Epithelial cell of umbilical artery (primary cell): ENCODE data around the gene RGMA. TPM values are rescaled to one million over a fixed set of nuclear protein-coding genes. Genes with fewer than 3 reads are reported as not detected.

Source experiments
- total RNA-seq: library from RNA; depleted of rRNA; stranded (reverse); fragments of >200 nt; gene quantifications from 2 replicates; pipeline ENCODE4 v1.2.3, GENCODE V29; 2014

RGMA gene, protein sequence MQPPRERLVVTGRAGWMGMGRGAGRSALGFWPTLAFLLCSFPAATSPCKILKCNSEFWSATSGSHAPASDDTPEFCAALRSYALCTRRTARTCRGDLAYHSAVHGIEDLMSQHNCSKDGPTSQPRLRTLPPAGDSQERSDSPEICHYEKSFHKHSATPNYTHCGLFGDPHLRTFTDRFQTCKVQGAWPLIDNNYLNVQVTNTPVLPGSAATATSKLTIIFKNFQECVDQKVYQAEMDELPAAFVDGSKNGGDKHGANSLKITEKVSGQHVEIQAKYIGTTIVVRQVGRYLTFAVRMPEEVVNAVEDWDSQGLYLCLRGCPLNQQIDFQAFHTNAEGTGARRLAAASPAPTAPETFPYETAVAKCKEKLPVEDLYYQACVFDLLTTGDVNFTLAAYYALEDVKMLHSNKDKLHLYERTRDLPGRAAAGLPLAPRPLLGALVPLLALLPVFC
- total RNA-seq, result not detected in 2 replicates

DNA sequence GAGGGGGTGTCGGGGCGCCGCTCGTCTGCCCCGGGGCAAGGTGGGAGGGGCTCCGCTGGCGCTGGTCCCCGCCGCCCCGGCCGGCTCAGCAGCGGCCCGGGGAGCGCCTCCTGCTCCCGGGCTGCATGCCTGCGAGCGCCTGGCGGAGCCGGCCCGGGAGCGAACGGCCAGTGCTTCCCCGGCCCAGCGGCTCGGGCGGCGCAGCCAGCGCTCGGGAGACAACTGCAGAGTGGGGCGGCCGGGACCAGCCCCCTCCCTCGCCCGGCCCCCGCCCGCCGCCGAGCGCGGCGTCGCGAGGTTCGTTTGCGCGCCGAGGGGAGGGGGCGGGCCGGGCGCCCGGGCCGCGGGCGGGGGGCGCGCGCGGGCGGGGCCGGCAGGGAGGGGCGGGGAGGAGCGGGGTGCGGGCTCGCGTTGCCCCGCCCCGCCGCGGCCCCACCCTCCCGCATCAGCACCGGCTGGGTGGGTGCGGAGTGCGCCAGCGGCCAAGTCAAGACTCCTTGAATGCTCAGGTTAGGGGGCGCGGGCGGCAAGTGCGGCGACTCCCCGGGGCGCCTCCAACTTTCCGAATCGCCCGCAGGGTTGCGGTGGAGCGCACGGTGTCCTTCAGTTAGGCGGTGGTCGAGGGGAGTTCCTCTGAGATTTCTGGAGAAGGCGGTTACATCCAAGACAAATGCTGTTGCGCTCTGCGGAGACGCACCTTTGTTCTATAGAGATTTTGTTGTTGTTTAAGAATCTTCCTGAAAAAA is at the start of gene RGMA:
RGMA (minus strand) TSS at position 231 of the 746 bp plus-strand sequence. CDS start 279 bp downstream, outside the sequence.

Other genes with a start within 250 kb of the RGMA start
- gene CHD2, start 188.9 kb downstream of the RGMA start, total RNA-seq, result 37.7 and 55.5 TPM in 2 replicates